ENCODE measurements around the gene SCYGR1.
"Not testable (repeated sequence)": the region's sequence is repeated elsewhere in the genome, so short reads cannot be mapped to it uniquely, and the experiment has no call there.

The SCYGR1 gene

GRCh38 chr2:227365833-227366232, 21.9 kb downstream of the SCYGR1 start:
- H3K9ac ChIP-seq (ENCODE audit: low read depth, low read length) = no peak overlapping the region
- H3K27ac ChIP-seq (ENCODE audit: low read length) = no peak overlapping the region
- no peaks in the 10 kb centered on the region for H3K27me3 ChIP-seq (ENCODE audit: insufficient read depth, low read length)
- H3K4me3 ChIP-seq (ENCODE audit: low read length) = no peak overlapping the region
- peaks cover 3% of the 10 kb centered on the region; the same call in 1 of the 2 replicates for H3K36me3 ChIP-seq (ENCODE audit: insufficient read depth, low read depth, low read length)
- H3K4me1 ChIP-seq (ENCODE audit: insufficient read depth, low read length) = no peaks in the 10 kb centered on the region
- H3K9me3 ChIP-seq (ENCODE audit: insufficient read depth, low read depth, low read length) = no peaks in the 10 kb centered on the region

GRCh38 chr2:227364585-227365263, 23.0 kb downstream of the SCYGR1 start:
- H3K9me3 ChIP-seq (ENCODE audit: insufficient read depth, low read depth, low read length); H3K27ac ChIP-seq (ENCODE audit: low read length); H3K4me1 ChIP-seq (ENCODE audit: insufficient read depth, low read length); H3K27me3 ChIP-seq (ENCODE audit: insufficient read depth, low read length); H3K4me3 ChIP-seq (ENCODE audit: low read length); H3K9ac ChIP-seq (ENCODE audit: low read depth, low read length); H3K36me3 ChIP-seq (ENCODE audit: insufficient read depth, low read depth, low read length): not testable (repeated sequence)

- H3K9me3 ChIP-seq (ENCODE audit: insufficient read depth, low read depth, low read length) = no peaks in the 10 kb centered on the region
- peaks cover 20% of the 10 kb centered on the region for H3K36me3 ChIP-seq (ENCODE audit: insufficient read depth, low read depth, low read length)
- no peak overlapping the region for H3K27ac ChIP-seq (ENCODE audit: low read length)
- H3K4me3 ChIP-seq (ENCODE audit: low read length) = no peak overlapping the region
- no peak overlapping the region for H3K9ac ChIP-seq (ENCODE audit: low read depth, low read length)
- H3K27me3 ChIP-seq (ENCODE audit: insufficient read depth, low read length) = no peaks in the 10 kb centered on the region
- H3K4me1 ChIP-seq (ENCODE audit: insufficient read depth, low read length) = no peaks in the 10 kb centered on the region
These were observed 24.0 kb downstream of the SCYGR1 start for GRCh38 chr2:227363756-227364155.

GRCh38 chr2:227360351-227360750, 27.4 kb downstream of the SCYGR1 start:
- Histone ChIP-seq H3K9me3 (ENCODE audit: insufficient read depth, low read depth, low read length) (no peaks in the 10 kb centered on the region), H3K4me3 (ENCODE audit: low read length) (no peak overlapping the region), H3K36me3 (ENCODE audit: insufficient read depth, low read depth, low read length) (peaks cover 50% of the 10 kb centered on the region), H3K27ac (ENCODE audit: low read length) (no peak overlapping the region), H3K27me3 (ENCODE audit: insufficient read depth, low read length) (no peaks in the 10 kb centered on the region), H3K9ac (ENCODE audit: low read depth, low read length) (no peak overlapping the region), H3K4me1 (ENCODE audit: insufficient read depth, low read length) (no peaks in the 10 kb centered on the region)

- Histone ChIP-seq H3K27ac (ENCODE audit: low read length) (no peak overlapping the region), H3K9ac (ENCODE audit: low read depth, low read length) (no peak overlapping the region), H3K27me3 (ENCODE audit: insufficient read depth, low read length) (no peaks in the 10 kb centered on the region), H3K4me3 (ENCODE audit: low read length) (no peak overlapping the region), H3K36me3 (ENCODE audit: insufficient read depth, low read depth, low read length) (peaks cover 51% of the 10 kb centered on the region), H3K9me3 (ENCODE audit: insufficient read depth, low read depth, low read length) (no peaks in the 10 kb centered on the region), H3K4me1 (ENCODE audit: insufficient read depth, low read length) (peaks cover 4% of the 10 kb centered on the region; the same call in 1 of the 2 replicates)
These were observed 36.1 kb downstream of the SCYGR1 start for GRCh38 chr2:227351639-227352038.

- H3K9me3 ChIP-seq (ENCODE audit: insufficient read depth, low read depth, low read length) = no peaks in the 10 kb centered on the region
- H3K9ac ChIP-seq (ENCODE audit: low read depth, low read length) = no peak overlapping the region
- peaks cover 4% of the 10 kb centered on the region; the same call in 1 of the 2 replicates for H3K4me1 ChIP-seq (ENCODE audit: insufficient read depth, low read length)
- H3K36me3 ChIP-seq (ENCODE audit: insufficient read depth, low read depth, low read length) = peaks cover 46% of the 10 kb centered on the region
- H3K4me3 ChIP-seq (ENCODE audit: low read length) = no peak overlapping the region
- no peaks in the 10 kb centered on the region for H3K27me3 ChIP-seq (ENCODE audit: insufficient read depth, low read length)
- H3K27ac ChIP-seq (ENCODE audit: low read length) = no peak overlapping the region
These were observed 37.6 kb downstream of the SCYGR1 start for GRCh38 chr2:227349989-227350612.

- peaks cover 52% of the 10 kb centered on the region for H3K36me3 ChIP-seq (ENCODE audit: insufficient read depth, low read depth, low read length)
These were observed 39.4 kb downstream of the SCYGR1 start for GRCh38 chr2:227348324-227348723.

GRCh38 chr2:227347117-227347516, 40.6 kb downstream of the SCYGR1 start:
- Histone ChIP-seq H3K36me3 (ENCODE audit: insufficient read depth, low read depth, low read length) (peaks cover 58% of the 10 kb centered on the region), H3K4me3 (ENCODE audit: low read length) (no peak overlapping the region), H3K9ac (ENCODE audit: low read depth, low read length) (no peak overlapping the region), H3K4me1 (ENCODE audit: insufficient read depth, low read length) (peaks cover 4% of the 10 kb centered on the region; the same call in 1 of the 2 replicates), H3K27ac (ENCODE audit: low read length) (no peak overlapping the region), H3K9me3 (ENCODE audit: insufficient read depth, low read depth, low read length) (no peaks in the 10 kb centered on the region), H3K27me3 (ENCODE audit: insufficient read depth, low read length) (no peaks in the 10 kb centered on the region)

More at GRCh38 chr2:227348324-227348723, 39.4 kb downstream of the SCYGR1 start:
- no peak overlapping the region for H3K4me3 ChIP-seq (ENCODE audit: low read length)
- H3K27ac ChIP-seq (ENCODE audit: low read length) = no peak overlapping the region
- no peak overlapping the region for H3K9ac ChIP-seq (ENCODE audit: low read depth, low read length)
- H3K27me3 ChIP-seq (ENCODE audit: insufficient read depth, low read length) = no peaks in the 10 kb centered on the region
- no peaks in the 10 kb centered on the region for H3K9me3 ChIP-seq (ENCODE audit: insufficient read depth, low read depth, low read length)
- peaks cover 4% of the 10 kb centered on the region; the same call in 1 of the 2 replicates for H3K4me1 ChIP-seq (ENCODE audit: insufficient read depth, low read length)

- Histone ChIP-seq H3K4me3 (ENCODE audit: low read length) (no peak overlapping the region), H3K4me1 (ENCODE audit: insufficient read depth, low read length) (peaks cover 4% of the 10 kb centered on the region; the same call in 1 of the 2 replicates), H3K27ac (ENCODE audit: low read length) (no peak overlapping the region), H3K9ac (ENCODE audit: low read depth, low read length) (no peak overlapping the region), H3K9me3 (ENCODE audit: insufficient read depth, low read depth, low read length) (no peaks in the 10 kb centered on the region), H3K27me3 (ENCODE audit: insufficient read depth, low read length) (no peaks in the 10 kb centered on the region), H3K36me3 (ENCODE audit: insufficient read depth, low read depth, low read length) (peaks cover 69% of the 10 kb centered on the region)
These were observed 43.5 kb downstream of the SCYGR1 start for GRCh38 chr2:227344231-227344630.

GRCh38 chr2:227341553-227341952, 46.2 kb downstream of the SCYGR1 start:
- Histone ChIP-seq H3K4me1 (ENCODE audit: insufficient read depth, low read length) (no peaks in the 10 kb centered on the region), H3K36me3 (ENCODE audit: insufficient read depth, low read depth, low read length) (peaks cover 61% of the 10 kb centered on the region), H3K9me3 (ENCODE audit: insufficient read depth, low read depth, low read length) (no peaks in the 10 kb centered on the region), H3K27ac (ENCODE audit: low read length) (no peak overlapping the region), H3K9ac (ENCODE audit: low read depth, low read length) (no peak overlapping the region), H3K4me3 (ENCODE audit: low read length) (no peak overlapping the region), H3K27me3 (ENCODE audit: insufficient read depth, low read length) (no peaks in the 10 kb centered on the region)

GRCh38 chr2:227340106-227340505, 47.6 kb downstream of the SCYGR1 start:
- Histone ChIP-seq H3K36me3 (ENCODE audit: insufficient read depth, low read depth, low read length) (peaks cover 66% of the 10 kb centered on the region), H3K9ac (ENCODE audit: low read depth, low read length) (no peak overlapping the region), H3K27me3 (ENCODE audit: insufficient read depth, low read length) (no peaks in the 10 kb centered on the region), H3K4me3 (ENCODE audit: low read length) (no peak overlapping the region), H3K27ac (ENCODE audit: low read length) (no peak overlapping the region), H3K9me3 (ENCODE audit: insufficient read depth, low read depth, low read length) (no peaks in the 10 kb centered on the region), H3K4me1 (ENCODE audit: insufficient read depth, low read length) (no peaks in the 10 kb centered on the region)

- no peak overlapping the region for H3K27ac ChIP-seq (ENCODE audit: low read length)
- H3K9me3 ChIP-seq (ENCODE audit: insufficient read depth, low read depth, low read length) = no peaks in the 10 kb centered on the region
- no peak overlapping the region for H3K4me3 ChIP-seq (ENCODE audit: low read length)
- no peaks in the 10 kb centered on the region for H3K4me1 ChIP-seq (ENCODE audit: insufficient read depth, low read length)
- peaks cover 70% of the 10 kb centered on the region for H3K36me3 ChIP-seq (ENCODE audit: insufficient read depth, low read depth, low read length)
- no peak overlapping the region for H3K9ac ChIP-seq (ENCODE audit: low read depth, low read length)
- no peaks in the 10 kb centered on the region for H3K27me3 ChIP-seq (ENCODE audit: insufficient read depth, low read length)
These were observed 48.6 kb downstream of the SCYGR1 start for GRCh38 chr2:227339098-227339599.
